Breast epithelium (tissue), 4 donors: ENCODE results near the gene PRDX2. TPM values are rescaled to one million over a fixed set of nuclear protein-coding genes. Genes with fewer than 3 reads are reported as not detected.
A peak's percentile ranks its signal among the peaks of the same experiment; 100 is the strongest.

ENCODE experiments used
- DNase-seq, 2 donors: peaks; one replicate each; pipeline ENCODE4 v3.0.0-alpha.2; 2019; ENCODE audit warnings: low spot score in 2 of 2
- H3K27ac ChIP-seq, 2 donors: fragments of 200-600 bp; sonication (generic) in 1 of 2; one replicate each; pipeline ENCODE4 v1.5.1; 2016 to 2019; ENCODE audit warnings: mild to moderate bottlenecking in 1 of 2
- H3K27me3 ChIP-seq, 2 donors: fragments of 200-600 bp; sonication (generic) in 1 of 2; one replicate each; pipeline versions ENCODE4 v1.5.1 to v1.6.0; 2017 to 2019; ENCODE audit warnings: control low read depth in 1 of 2, mild to moderate bottlenecking in 1 of 2
- H3K36me3 ChIP-seq: fragments of 200-600 bp; one replicate; pipeline ENCODE4 v1.5.1; 2019
- H3K4me1 ChIP-seq, 2 donors: fragments of 200-600 bp; sonication (generic); one replicate each; pipeline ENCODE4 v1.5.1; 2016 to 2019; ENCODE audit warnings: control low read depth in 1 of 2
- H3K4me3 ChIP-seq, 3 donors: fragments of 200-600 bp; sonication (generic); 1 replicate in 2 of 3; 2 replicates in 1 of 3; pipeline ENCODE4 v1.5.1; 2016 to 2019; ENCODE audit warnings: mild to moderate bottlenecking in 3 of 3, moderate library complexity in 2 of 3
- H3K9me3 ChIP-seq, 2 donors: fragments of 200-600 bp; sonication (generic) in 1 of 2; one replicate each; pipeline ENCODE4 v1.5.1; 2016 to 2019; ENCODE audit warnings: control low read depth in 1 of 2
- CTCF ChIP-seq, 3 donors: fragments of 450-650 bp; IDR thresholded peaks; one replicate each; pipeline ENCODE4 v1.5.1; 2016 to 2017; ENCODE audit warnings: antibody characterized with exemption in 3 of 3, mild to moderate bottlenecking in 3 of 3, moderate library complexity in 3 of 3
- POLR2A ChIP-seq: fragments of 450-650 bp; IDR thresholded peaks from one replicate; pipeline ENCODE4 v1.6.1; 2016; ENCODE audit warnings: antibody characterized with exemption, mild to moderate bottlenecking, moderate library complexity
- POLR2AphosphoS5 ChIP-seq, 3 donors: sonication (generic); formaldehyde crosslinking; IDR thresholded peaks; one replicate each; pipeline ENCODE4 v1.6.1; 2017; ENCODE audit warnings: antibody characterized with exemption in 3 of 3
- intact Hi-C: fragments of 100-400 bp; cut with DNase I; formaldehyde crosslinking; loops from one replicate; pipeline ENCODE4 v1.15.1; 2023; ENCODE audit warnings: low total_unique reads
- total RNA-seq, 3 donors: library from RNA; depleted of rRNA; stranded (reverse); fragments of >200 nt; gene quantifications; one replicate each; pipeline ENCODE4 v1.1.0, GENCODE V29; 2016

PRDX2 gene
- total RNA-seq, 3 donors from 2014 or later, result 150 to 199 (median 199) TPM

DNA sequence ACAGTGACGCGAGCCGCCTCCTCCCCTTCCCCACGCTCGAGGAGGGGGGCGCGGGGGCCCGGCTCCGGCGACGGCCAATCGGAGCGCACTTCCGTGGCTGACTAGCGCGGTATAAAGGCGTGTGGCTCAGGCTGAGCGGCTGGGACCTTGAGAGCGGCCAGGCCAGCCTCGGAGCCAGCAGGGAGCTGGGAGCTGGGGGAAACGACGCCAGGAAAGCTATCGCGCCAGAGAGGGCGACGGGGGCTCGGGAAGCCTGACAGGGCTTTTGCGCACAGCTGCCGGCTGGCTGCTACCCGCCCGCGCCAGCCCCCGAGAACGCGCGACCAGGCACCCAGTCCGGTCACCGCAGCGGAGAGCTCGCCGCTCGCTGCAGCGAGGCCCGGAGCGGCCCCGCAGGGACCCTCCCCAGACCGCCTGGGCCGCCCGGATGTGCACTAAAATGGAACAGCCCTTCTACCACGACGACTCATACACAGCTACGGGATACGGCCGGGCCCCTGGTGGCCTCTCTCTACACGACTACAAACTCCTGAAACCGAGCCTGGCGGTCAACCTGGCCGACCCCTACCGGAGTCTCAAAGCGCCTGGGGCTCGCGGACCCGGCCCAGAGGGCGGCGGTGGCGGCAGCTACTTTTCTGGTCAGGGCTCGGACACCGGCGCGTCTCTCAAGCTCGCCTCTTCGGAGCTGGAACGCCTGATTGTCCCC lies 10.1 kb downstream of the PRDX2 start, which contains the start of gene JUNB:
Gene JUNB (plus strand): TSS at position 142 of the 706 bp plus-strand sequence. CDS start 286 bp downstream, at position 428.
- intact Hi-C loops, result loop anchor here (2.0 kb wide), 1 partner anchor 15 kb away; no protein-coding TSS in a partner anchor
- H3K27me3 ChIP-seq, result no peaks in the 10 kb centered on the region

GRCh38 chr19:12790628-12791344 lies 10.8 kb downstream of the PRDX2 start:
- H3K4me1 ChIP-seq, result peaks cover 6 to 24% of the 10 kb centered on the region in 2 donors
- no peaks in the 10 kb centered on the region for H3K9me3 ChIP-seq
- no peak for TF ChIP-seq CTCF (IDR thresholded peaks at IDR 0.05)
- no peak for TF ChIP-seq POLR2AphosphoS5 (IDR thresholded peaks at IDR 0.05)
- no peak for TF ChIP-seq POLR2A
- no peaks in the 10 kb centered on the region for H3K36me3 ChIP-seq
- intact Hi-C loops, result loop anchor here (2.0 kb wide), 1 partner anchor 14 kb away; no protein-coding TSS in a partner anchor
- DNase-seq, result no peak
- H3K27ac ChIP-seq, result peak overlapping the region; percentile 98 to 100
- H3K4me3 ChIP-seq, result peak overlapping the region; percentile 92 to 100 (median 95)
- H3K27me3 ChIP-seq, result no peaks in the 10 kb centered on the region

More for the DNA sequence above, 10.1 kb downstream of the PRDX2 start, which contains the start of gene JUNB:
- peak within 1 kb of the TSS; percentile 92 to 100 (median 95) for H3K4me3 ChIP-seq
- H3K9me3 ChIP-seq, result no peaks in the 10 kb centered on the region
- no peaks in the 10 kb centered on the region for H3K36me3 ChIP-seq
- peaks cover 6 to 30% of the 10 kb centered on the region in 2 donors for H3K4me1 ChIP-seq
- TF ChIP-seq POLR2A (peak; percentile 100), POLR2AphosphoS5 (IDR thresholded peaks at IDR 0.05) (peak; percentile 100), CTCF (IDR thresholded peaks at IDR 0.05) (no peak)
- peak within 1 kb of the TSS; percentile 98 to 100 for H3K27ac ChIP-seq
- peak; percentile 98 to 99 for DNase-seq

DNA sequence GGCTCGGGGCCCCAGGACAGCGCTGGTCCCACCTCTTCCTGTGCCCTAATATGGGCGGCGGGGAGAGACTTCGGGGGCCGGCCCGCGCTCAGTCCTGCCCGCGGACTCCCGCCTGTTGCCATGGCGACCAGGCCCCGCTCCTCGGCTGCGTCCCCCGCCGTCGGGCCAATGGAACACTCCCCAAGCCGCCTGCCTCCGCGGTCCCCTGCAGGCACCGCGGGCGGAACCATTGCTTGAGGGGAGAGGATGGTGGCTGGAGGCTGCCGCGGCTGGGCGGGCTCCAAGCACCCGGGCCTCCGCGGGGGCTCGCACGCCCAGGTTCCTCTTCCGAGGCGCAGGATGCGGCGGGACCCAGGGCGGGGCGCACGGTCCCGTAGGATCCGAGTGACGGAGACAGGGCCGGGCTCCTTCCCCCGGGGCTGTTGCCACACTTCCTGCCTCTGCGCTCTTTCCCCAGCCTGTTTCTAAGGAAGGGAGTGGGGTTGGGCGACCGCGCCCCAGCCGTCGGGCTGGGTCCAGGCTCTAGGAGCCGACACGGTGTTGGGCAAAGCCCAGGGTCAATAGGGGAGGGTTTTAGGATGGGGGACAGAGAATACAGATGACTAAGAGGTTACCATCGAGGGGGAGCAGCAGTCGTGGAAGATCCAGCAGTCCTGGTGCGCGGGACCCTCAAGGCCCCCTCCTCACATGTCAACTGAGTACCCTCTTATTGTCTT lies 11.5 kb downstream of the PRDX2 start:
- H3K27me3 ChIP-seq, result no peaks in the 10 kb centered on the region
- H3K27ac ChIP-seq, result peak overlapping the region; percentile 98 to 100
- H3K9me3 ChIP-seq, result no peaks in the 10 kb centered on the region
- H3K36me3 ChIP-seq, result no peaks in the 10 kb centered on the region
- H3K4me3 ChIP-seq, result peak overlapping the region; percentile 92 to 100 (median 95)
- TF ChIP-seq CTCF (IDR thresholded peaks at IDR 0.05) (peak in 1 of 3 donors; percentile 7), POLR2A (peak; percentile 96), POLR2AphosphoS5 (IDR thresholded peaks at IDR 0.05) (peak; percentile 95 to 97 (median 96))
- intact Hi-C loops, result loop anchor here (2.0 kb wide), 1 partner anchor 13 kb away; no protein-coding TSS in a partner anchor
- peak; percentile 95 to 96 for DNase-seq
- peaks cover 6 to 29% of the 10 kb centered on the region in 2 donors for H3K4me1 ChIP-seq

- Histone ChIP-seq H3K27me3 (no peaks in the 10 kb centered on the region), H3K27ac (peak overlapping the region; percentile 98 to 100), H3K4me1 (peaks cover 6 to 35% of the 10 kb centered on the region in 2 donors), H3K4me3 (peak overlapping the region; percentile 92 to 100 (median 95)), H3K36me3 (no peaks in the 10 kb centered on the region), H3K9me3 (no peaks in the 10 kb centered on the region)
- DNase-seq, result no peak
- no peak for TF ChIP-seq CTCF (IDR thresholded peaks at IDR 0.05)
- peak in 1 of 3 donors; percentile 17 for TF ChIP-seq POLR2AphosphoS5 (IDR thresholded peaks at IDR 0.05)
- intact Hi-C loops, result no loop called here
Observed at GRCh38 chr19:12789098-12789903, 12.3 kb downstream of the PRDX2 start.
